T47D (cell line): ENCODE measurements around the gene RIPOR2.

Experiments
- DNase-seq, 2 experiments: peaks; one replicate each; pipeline versions ENCODE4 v3.0.0 to v3.0.0-alpha.2; 2011 to 2012; ENCODE audit warnings: low read depth in 1 of 2, low spot score in 1 of 2
- JUND ChIP-seq: IDR thresholded peaks from 2 replicates; pipeline ENCODE4 v1.6.1; 2012; ENCODE audit warnings: low read depth
- in situ Hi-C: cut with HindIII; loops from 2 replicates; pipeline ENCODE4 v1.10.0; 2016; ENCODE audit warnings: low sequenced_read_pairs, low pct_unique_long_range_greater_than_20kb

RIPOR2 gene

DNA sequence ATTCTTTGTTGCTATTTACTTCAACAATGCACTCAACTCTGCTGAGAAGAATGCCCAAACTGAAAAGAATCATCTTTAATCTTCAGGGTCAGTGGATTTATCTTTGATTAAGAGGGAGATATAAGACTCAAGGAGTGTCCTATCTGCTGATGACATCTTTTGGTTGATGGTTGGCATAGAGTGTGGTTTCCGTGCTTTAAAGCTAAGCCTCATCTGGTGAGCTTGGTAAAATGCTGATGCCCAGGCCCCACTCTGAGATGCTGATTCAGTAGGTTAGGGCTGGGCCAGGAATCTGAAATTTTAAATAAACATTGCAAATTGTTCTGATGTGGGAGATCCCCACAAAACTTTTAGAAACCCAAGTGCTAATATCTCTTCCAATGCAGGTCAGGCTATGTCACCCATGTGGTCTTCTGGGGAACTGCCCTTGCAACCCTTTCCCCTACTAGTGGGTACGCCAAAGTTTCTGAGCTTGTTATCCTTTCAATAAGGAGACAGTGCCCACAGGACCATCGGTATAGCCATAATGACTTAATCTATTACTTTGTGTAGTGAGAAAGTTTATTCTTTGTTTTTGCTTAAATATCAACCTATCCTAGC, 68.6 kb downstream of the RIPOR2 start:
- DNase-seq, result no peak
- TF ChIP-seq JUND, result no peak

DNA sequence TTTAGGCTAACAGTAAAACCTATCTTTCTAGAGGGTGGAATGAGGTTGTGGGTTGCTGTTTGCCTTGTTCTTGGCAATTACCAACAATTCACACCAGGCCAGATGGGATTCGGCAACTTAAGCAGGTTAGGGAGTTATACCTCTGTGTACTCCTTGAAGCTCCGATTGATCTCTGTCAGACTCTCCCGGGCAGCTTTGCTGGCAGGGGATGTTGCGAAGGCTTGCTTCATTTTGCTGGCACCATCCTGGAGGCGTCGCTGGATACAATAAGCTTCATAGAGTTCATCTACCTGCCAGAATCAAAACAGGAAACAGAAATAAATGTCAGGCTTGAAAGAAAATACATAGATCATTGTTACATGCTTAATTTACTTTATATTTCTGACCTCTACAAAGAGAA, 70.6 kb downstream of the RIPOR2 start:
- no peak for DNase-seq
- no peak for TF ChIP-seq JUND
- in situ Hi-C loops, result no loop called here

More for the DNA sequence above, 68.6 kb downstream of the RIPOR2 start:
- in situ Hi-C loops, result no loop called here

DNA sequence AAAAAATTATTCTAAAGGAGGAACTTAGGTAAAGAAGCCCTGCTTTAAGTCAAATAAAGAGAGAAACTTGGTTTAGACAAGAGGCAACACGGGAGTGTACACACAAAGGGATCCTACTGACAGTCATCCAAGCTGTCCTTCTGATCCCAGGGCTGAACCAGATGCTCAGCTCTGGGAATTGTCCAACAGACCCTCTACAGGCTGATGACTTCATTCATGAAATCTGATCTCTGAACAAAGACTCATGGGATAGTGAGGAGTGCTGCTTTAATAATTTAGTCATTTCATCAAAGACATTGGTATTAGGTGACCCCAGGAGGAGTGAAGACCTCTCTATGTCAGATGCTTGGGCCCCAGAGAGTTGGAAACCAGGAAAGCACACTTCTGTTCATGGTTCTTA, 71.4 kb downstream of the RIPOR2 start:
- in situ Hi-C loops, result no loop called here
- TF ChIP-seq JUND, result no peak
- no peak for DNase-seq

DNA sequence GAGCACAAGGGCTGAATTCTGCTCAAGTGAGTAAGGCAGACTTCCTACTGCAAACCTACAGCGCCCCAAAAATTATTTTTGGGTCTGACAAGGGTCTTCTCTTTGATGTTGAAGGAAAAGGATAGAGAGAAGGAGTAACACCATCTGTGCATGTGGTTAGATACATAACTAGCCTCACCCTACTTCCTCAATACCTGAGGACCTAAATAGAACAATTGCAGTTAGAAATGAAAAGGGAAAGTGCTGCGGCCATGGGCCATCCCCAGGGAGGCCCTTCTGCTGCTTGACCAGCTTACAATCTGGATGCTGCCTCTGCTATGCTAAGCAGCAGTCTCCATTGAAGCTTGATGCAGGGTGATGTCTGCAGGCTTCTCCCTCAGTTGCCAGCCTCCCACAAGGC, 73.8 kb downstream of the RIPOR2 start:
- in situ Hi-C loops, result no loop called here
- DNase-seq, result no peak
- no peak for TF ChIP-seq JUND

DNA sequence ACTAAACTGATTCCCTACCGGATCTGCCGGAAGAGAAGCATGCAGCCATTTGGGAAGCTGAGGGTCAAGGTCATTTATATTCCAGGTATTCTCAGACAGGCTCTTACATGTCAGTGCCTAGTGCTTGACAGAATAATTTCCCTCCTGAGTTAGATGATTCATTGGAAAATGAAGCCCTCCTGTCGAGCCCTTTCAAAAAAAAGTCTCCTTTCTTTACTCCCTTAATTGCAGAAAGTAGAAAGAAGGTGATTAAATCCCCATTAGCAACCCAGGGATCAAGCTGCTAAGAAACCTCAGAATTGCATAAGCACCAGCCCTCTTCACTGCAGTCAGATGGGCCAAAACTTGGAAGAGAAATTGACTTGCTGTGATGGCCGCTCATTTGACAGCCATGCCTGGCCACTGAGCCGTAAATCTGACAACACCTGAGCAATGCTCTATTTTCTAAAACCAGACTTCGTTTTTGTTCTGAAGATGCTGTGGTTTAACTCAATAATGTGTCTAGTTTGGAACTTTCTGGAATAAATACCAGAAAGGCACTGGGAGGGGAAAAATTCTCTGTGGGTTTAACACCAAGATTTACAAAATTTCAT, 76.1 kb downstream of the RIPOR2 start:
- no peak for TF ChIP-seq JUND
- in situ Hi-C loops, result no loop called here
- no peak for DNase-seq

DNA sequence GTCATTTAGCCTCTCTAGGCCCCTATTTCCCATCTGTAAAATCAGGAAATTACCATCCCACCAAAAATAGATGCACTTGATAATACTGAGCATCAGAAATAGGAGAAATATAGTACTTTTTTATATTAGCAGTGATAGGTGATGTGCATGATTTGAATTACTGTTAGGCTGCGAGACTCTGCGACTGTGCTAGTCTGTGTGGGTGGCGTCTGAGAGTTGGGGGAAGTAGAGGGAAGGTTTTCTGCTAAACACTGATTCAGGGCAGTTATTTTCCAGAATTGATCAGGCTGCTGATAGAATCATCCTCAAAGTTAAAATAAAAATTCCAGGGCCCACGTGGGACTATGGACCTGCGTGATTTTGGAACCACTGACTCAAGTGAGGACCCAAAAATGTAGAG, 76.6 kb downstream of the RIPOR2 start:
- in situ Hi-C loops, result no loop called here

DNA sequence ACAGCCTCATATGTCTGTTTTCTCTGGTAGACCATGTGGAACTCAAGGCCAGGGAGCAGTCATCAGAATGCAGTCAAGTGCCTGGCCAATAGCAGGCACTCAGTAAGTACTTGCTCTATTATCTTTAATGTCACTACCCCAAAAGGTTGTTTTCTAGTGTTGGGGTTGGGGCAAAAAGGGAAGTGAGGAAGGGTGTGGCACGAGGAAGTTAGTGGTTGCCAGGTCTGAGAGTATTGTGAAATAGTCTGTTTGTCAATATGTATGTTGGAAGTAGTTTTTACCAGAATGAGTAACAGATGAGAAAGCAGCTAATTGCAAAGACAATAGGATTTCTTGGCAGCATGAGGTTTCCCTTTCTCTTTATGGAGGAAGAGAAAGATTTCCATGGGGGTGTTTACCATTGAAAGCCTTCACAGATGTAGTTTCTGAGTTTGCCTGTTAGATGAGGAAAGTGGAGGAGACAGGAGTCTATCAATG, 77.5 kb downstream of the RIPOR2 start:
- DNase-seq, result no peak
- TF ChIP-seq JUND, result no peak
- in situ Hi-C loops, result no loop called here

More for the DNA sequence above, 76.6 kb downstream of the RIPOR2 start:
- TF ChIP-seq JUND, result no peak
- no peak for DNase-seq

DNA sequence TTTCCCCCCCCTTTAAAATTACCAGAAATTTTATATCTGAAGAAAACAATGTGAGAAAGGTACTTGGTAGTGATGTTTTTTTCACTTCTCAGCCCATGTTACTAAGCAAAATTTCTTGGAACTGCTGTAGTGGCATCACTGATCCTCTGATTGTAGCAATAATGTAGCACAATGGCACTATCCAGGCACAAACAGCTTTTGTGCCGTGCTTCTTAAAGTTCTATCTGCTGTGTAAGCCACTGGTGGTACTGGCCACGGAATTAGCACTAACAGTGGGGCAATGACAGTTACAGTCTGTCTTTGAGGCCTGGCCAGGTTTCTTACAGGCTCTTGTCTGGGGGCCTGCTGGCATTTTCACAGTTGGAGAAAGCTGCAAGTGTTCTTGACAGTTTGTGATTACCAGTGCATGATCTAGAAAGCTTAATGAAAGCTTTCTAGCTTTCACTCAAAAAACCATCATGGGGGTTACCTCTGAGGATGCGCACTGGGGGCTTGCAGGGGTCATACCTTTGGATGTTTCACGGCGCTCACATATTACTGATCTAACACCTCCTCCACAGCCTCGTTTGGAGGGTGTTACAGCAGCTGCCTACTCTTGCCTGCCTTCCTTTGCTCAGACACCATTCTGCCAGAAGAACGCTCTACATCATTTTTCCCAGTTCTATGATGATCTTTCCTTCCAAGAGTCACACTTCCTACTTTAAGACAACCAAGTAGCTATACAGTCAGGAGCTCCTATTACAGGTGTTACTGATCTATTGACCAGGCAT, 78.7 kb downstream of the RIPOR2 start:
- in situ Hi-C loops, result no loop called here
- TF ChIP-seq JUND, result no peak
- DNase-seq, result no peak

DNA sequence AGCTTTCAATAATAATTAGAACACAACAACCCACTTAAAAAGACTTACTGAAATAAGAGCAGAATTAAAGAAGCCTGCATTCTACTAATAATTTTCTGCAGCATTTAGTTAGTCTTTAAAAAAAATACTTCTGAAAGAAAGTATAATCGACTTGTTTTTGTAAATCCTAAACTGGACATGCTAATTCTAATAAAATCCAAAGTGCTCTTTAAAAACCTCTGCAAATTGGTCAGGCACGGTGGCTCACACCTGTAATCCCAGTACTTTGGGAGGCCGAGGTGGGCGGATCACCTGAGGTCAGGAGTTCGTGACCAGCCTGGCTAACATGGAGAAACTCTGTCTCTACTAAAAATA, 79.5 kb downstream of the RIPOR2 start:
- in situ Hi-C loops, result no loop called here
- TF ChIP-seq JUND, result no peak
- DNase-seq, result no peak

DNA sequence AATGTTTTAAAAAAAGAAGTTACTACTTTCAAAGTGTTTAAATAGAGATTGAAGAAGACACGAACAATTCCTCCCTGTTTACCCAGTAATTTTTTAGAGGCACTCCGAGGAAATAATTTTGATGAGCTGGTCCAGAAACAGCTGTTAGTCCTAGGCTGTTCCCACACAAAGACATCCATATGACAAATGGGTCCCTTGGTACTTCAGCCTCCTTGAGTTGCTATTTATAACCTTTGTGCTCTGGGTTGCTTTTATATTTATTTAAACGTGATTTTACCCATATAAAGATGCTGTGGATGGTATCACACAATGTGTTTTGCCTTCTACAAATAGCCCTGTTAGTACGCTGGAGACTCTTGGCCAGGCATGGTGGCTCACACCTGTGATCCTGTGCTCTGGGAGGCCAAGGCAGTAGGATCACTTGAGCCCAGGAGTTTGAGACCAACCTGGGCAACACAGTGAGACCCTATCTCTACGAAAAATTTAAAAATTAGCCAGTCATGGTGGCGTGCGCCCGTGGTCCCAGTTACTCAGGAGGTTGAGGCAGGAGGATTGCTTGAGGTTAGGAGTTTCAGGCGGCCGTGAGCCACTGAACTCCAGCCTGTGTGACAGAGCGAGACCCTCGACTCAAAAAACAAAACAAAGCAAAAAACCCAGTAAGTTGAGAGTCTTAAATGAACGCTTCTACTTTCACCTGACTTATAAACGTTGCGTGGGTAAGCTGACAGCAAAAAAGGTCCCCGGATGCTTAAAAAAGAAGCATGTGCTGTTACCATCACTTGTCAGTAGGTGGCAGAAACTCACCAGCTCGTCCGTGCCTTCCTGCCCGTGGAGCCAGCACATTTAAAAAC, 80.1 kb downstream of the RIPOR2 start:
- no peak for TF ChIP-seq JUND
- in situ Hi-C loops, result no loop called here
- peak; percentile 47 to 75 for DNase-seq

DNA sequence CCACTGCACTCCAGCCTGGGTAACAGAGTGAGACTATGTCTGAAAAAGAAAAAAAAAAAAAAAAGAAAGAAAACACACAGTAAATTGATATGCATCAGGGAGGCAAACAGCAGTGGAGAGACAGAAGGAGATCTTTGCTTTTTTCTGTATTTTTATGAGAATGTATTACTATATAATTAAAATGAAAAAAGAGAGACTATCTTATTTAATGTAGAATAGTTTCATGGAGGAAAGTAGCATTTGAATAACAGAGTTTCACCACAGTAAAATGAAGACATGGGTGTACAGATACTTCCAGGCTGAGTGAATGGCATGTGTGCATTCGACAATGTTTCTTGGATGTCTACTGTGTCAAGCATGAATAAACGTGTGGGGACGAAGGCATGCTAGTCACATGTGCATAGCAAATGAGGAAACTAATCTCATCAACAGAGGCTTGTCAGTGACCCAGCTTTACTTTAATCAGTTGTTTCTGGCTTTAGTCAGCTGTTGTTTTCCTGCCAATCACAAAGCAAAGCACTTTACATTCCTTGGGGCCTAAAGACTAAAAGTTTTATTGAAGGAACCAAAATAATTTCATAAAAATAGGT, 81.6 kb downstream of the RIPOR2 start:
- no peak for TF ChIP-seq JUND
- in situ Hi-C loops, result no loop called here
- no peak for DNase-seq

DNA sequence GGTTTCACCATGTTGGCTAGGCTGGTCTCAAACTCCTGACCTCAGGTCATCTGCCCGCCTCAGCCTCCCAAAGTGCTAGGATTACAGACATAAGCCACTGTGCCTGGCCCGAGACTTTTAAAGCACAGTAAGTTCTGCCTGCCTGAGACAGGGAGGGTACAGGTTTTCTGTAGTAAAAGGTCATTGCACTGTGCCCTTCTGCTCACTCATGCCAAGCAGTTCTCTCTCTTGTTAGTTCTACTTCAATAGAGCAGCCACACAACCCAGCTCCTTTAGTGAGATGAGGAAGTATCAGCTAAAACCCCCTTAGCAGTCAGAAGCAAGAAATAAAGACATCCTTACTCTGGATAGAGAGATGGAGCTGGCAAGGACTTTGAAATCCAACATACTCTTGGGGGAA, 84.7 kb downstream of the RIPOR2 start:
- no peak for DNase-seq
- no peak for TF ChIP-seq JUND
- in situ Hi-C loops, result no loop called here
